GM19468 (cell line): ENCODE measurements around the gene ARFGEF3.
"Not testable (repeated sequence)": the region's sequence is repeated elsewhere in the genome, so short reads cannot be mapped to it uniquely, and the experiment has no call there.

ENCODE experiments used
- ATAC-seq: cut with Tn5 transposase; IDR thresholded peaks from one replicate; pipeline ENCODE4 v1.9.1; 2021; ENCODE audit warnings: mild to moderate bottlenecking, moderate library complexity, moderate number of reproducible peaks; ENCODE audit not compliant: unreplicated experiment; ENCODE audit errors: extremely low read depth

ARFGEF3 gene

GRCh38 chr6:138204792-138205384 is 43.1 kb downstream of the ARFGEF3 start:
- ATAC-seq, result no peak

GRCh38 chr6:138205437-138206094 is 43.8 kb downstream of the ARFGEF3 start:
- no peak for ATAC-seq

GRCh38 chr6:138206862-138207261 is 45.1 kb downstream of the ARFGEF3 start:
- no peak for ATAC-seq

- no peak for ATAC-seq
Measured at GRCh38 chr6:138211048-138211581, 49.4 kb downstream of the ARFGEF3 start.

GRCh38 chr6:138211601-138212000 is 49.9 kb downstream of the ARFGEF3 start:
- ATAC-seq, result no peak

- not testable (repeated sequence) for ATAC-seq
Measured at GRCh38 chr6:138212530-138212929, 50.8 kb downstream of the ARFGEF3 start.

- no peak for ATAC-seq
Measured at GRCh38 chr6:138215093-138215782, 53.5 kb downstream of the ARFGEF3 start.

- ATAC-seq, result no peak
Measured at GRCh38 chr6:138218449-138218848, 56.7 kb downstream of the ARFGEF3 start, which contains the start of gene PBOV1. Gene PBOV1, minus strand, starts transcription at chr6:138218491. Its CDS starts 96 bp downstream, at chr6:138218395.

- ATAC-seq, result no peak
Measured at GRCh38 chr6:138219398-138219797, 57.7 kb downstream of the ARFGEF3 start.

GRCh38 chr6:138219901-138220300 is 58.2 kb downstream of the ARFGEF3 start:
- ATAC-seq, result no peak

- ATAC-seq, result no peak
Measured at GRCh38 chr6:138222901-138223546, 61.3 kb downstream of the ARFGEF3 start.

- no peak for ATAC-seq
Measured at GRCh38 chr6:138225953-138226352, 64.2 kb downstream of the ARFGEF3 start.

- ATAC-seq, result no peak
Measured at GRCh38 chr6:138226700-138227315, 65.1 kb downstream of the ARFGEF3 start.

GRCh38 chr6:138227316-138227781 is 65.6 kb downstream of the ARFGEF3 start:
- no peak for ATAC-seq

- no peak for ATAC-seq
Measured at GRCh38 chr6:138229072-138229471, 67.3 kb downstream of the ARFGEF3 start.

GRCh38 chr6:138229663-138230179 is 68.0 kb downstream of the ARFGEF3 start:
- ATAC-seq, result no peak

GRCh38 chr6:138230221-138230620 is 68.5 kb downstream of the ARFGEF3 start:
- ATAC-seq, result no peak

- ATAC-seq, result no peak
Measured at GRCh38 chr6:138230759-138231380, 69.1 kb downstream of the ARFGEF3 start.

- ATAC-seq, result no peak
Measured at GRCh38 chr6:138231381-138231886, 69.7 kb downstream of the ARFGEF3 start.
